PC-9 (cell line): ENCODE data around the gene TMEM120B. TPM values are rescaled to one million over a fixed set of nuclear protein-coding genes. Genes with fewer than 3 reads are reported as not detected.

Experiments used
- BruUV-seq: library from RNA; stranded (reverse); fragments of 400-500 nt; replicated peaks from 2 replicates; lab custom pipeline; 2021; lab: Mats Ljungman, UMichigan
- CTCF ChIA-PET: fragments of 300-600 bp; sonication (Branson Sonifier 250); formaldehyde crosslinking; loops from one replicate; lab custom pipeline; 2022; ENCODE audit warnings: antibody characterized with exemption; lab: Charles Lee
- POLR2A ChIA-PET: fragments of 300-600 bp; sonication (Branson Sonifier 250); formaldehyde crosslinking; loops from one replicate; lab custom pipeline; 2022; ENCODE audit warnings: antibody characterized with exemption; ENCODE audit not compliant: unreplicated experiment; lab: Charles Lee
- DNase-seq, 2 experiments: peaks; one replicate each; pipeline versions ENCODE4 v3.0.0 to v3.0.0-alpha.2; 2015 to 2022; ENCODE audit warnings: mixed read lengths in 1 of 2
- H2AFZ ChIP-seq: fragments of 200-600 bp; sonication (generic); 2 replicates; pipeline ENCODE4 v1.8.1; 2017; ENCODE audit warnings: antibody characterized with exemption
- H3F3A ChIP-seq: fragments of 200-600 bp; sonication (generic); 2 replicates; pipeline ENCODE4 v1.8.1; 2017; ENCODE audit warnings: antibody characterized with exemption, mild to moderate bottlenecking, low read depth; ENCODE audit not compliant: insufficient read depth
- H3K27ac ChIP-seq: fragments of 200-600 bp; sonication (generic); 2 replicates; pipeline ENCODE4 v1.6.1; 2016; ENCODE audit warnings: mixed run types
- H3K27me3 ChIP-seq: fragments of 200-600 bp; sonication (generic); 2 replicates; pipeline ENCODE4 v1.6.1; 2016; ENCODE audit warnings: low read depth, mixed run types; ENCODE audit not compliant: insufficient read depth
- H3K36me3 ChIP-seq: fragments of 200-600 bp; sonication (generic); 2 replicates; pipeline ENCODE4 v1.6.1; 2016; ENCODE audit warnings: low read depth, mixed run types
- H3K4me1 ChIP-seq: fragments of 200-600 bp; sonication (generic); replicated peaks from 2 replicates; pipeline ENCODE4 v1.6.1; 2016; ENCODE audit warnings: mixed run types; ENCODE audit not compliant: insufficient read depth
- H3K4me2 ChIP-seq: fragments of 200-600 bp; sonication (generic); 2 replicates; pipeline ENCODE4 v1.6.1; 2017; ENCODE audit warnings: mixed run types
- H3K4me3 ChIP-seq: fragments of 200-600 bp; sonication (generic); 2 replicates; pipeline ENCODE4 v1.6.1; 2016; ENCODE audit warnings: mixed run types
- H3K79me2 ChIP-seq: fragments of 200-600 bp; sonication (generic); 2 replicates; pipeline ENCODE4 v1.6.1; 2017; ENCODE audit warnings: low read depth, mixed run types
- H3K9me2 ChIP-seq: fragments of 200-600 bp; sonication (generic); 2 replicates; pipeline ENCODE4 v1.8.1; 2017; ENCODE audit warnings: mild to moderate bottlenecking; ENCODE audit not compliant: insufficient read depth
- H3K9me3 ChIP-seq: fragments of 200-600 bp; sonication (generic); 2 replicates; pipeline ENCODE4 v1.8.1; 2016; ENCODE audit warnings: low read depth; ENCODE audit not compliant: insufficient read depth
- H4K20me1 ChIP-seq: fragments of 200-600 bp; sonication (generic); 2 replicates; pipeline ENCODE4 v1.8.1; 2017; ENCODE audit not compliant: insufficient read depth
- CTCF ChIP-seq: fragments of 200-600 bp; sonication (generic); conservative IDR thresholded peaks from 2 replicates; pipeline ENCODE4 v1.6.1; 2017; ENCODE audit warnings: mixed run types, antibody characterized with exemption, mild to moderate bottlenecking, moderate library complexity
- EZH2 ChIP-seq: fragments of 200-600 bp; sonication (generic); IDR thresholded peaks from 2 replicates; pipeline ENCODE4 v1.8.0; 2017; ENCODE audit warnings: antibody characterized with exemption, low read depth
- intact Hi-C: fragments of 100-400 bp; cut with micrococcal nuclease; formaldehyde crosslinking; loops from one replicate; pipeline ENCODE4 v1.10.0; 2022; ENCODE audit not compliant: unreplicated experiment
- total RNA-seq: library from RNA; stranded (reverse); gene quantifications from 2 replicates; pipeline ENCODE4 v1.2.3, GENCODE V29; 2021

The TMEM120B gene
- total RNA-seq, 1 experiment from 2014 or later, result 12.4 TPM

GRCh38 chr12:121806546-121807423, 94.2 kb downstream of the TMEM120B start:
- Histone ChIP-seq H3K79me2 (peaks cover 58% of the 10 kb centered on the region), H3K9me3 (no peaks in the 10 kb centered on the region), H3K27me3 (no peaks in the 10 kb centered on the region), H3K4me3 (peak overlapping the region; percentile 78; the same call in 1 of the 2 replicates), H3K4me2 (peak overlapping the region; percentile 96), H3K36me3 (no peaks in the 10 kb centered on the region), H3K27ac (no peak overlapping the region), H2AFZ (no peak overlapping the region), H3K9me2 (no peaks in the 10 kb centered on the region), H4K20me1 (peaks cover 17% of the 10 kb centered on the region), H3K4me1 (peaks cover 27% of the 10 kb centered on the region), H3F3A (peaks cover 31% of the 10 kb centered on the region)
- no peak for DNase-seq
- ChIA-PET POLR2A (interaction anchor here (0.6 to 1.1 kb wide), 3 partner anchors 11 to 21 kb away, joined by 4 to 7 read pairs (median 4); no protein-coding TSS in a partner anchor), CTCF (interaction anchor here (0.7 to 1.7 kb wide), 3 partner anchors 11 to 77 kb away, joined by 5 to 8 read pairs (median 6); no protein-coding TSS in a partner anchor)
- BruUV-seq, result no TSS peak
- intact Hi-C loops, result no loop called here
- TF ChIP-seq CTCF (no peak), EZH2 (no peak)

GRCh38 chr12:121807642-121808347, 95.2 kb downstream of the TMEM120B start:
- no peaks in the 10 kb centered on the region for H3K36me3 ChIP-seq
- no peaks in the 10 kb centered on the region for H3K27me3 ChIP-seq
- no peaks in the 10 kb centered on the region for H3K9me2 ChIP-seq
- H3K9me3 ChIP-seq, result no peaks in the 10 kb centered on the region
- ChIA-PET CTCF (interaction anchor here (0.5 kb wide), 1 partner anchor 11 kb away, joined by 7 read pairs; no protein-coding TSS in a partner anchor), POLR2A (no interaction called here)
- H3K4me3 ChIP-seq, result no peak overlapping the region
- no TSS peak for BruUV-seq
- peaks cover 26% of the 10 kb centered on the region for H4K20me1 ChIP-seq
- no peak for TF ChIP-seq EZH2
- no peak for TF ChIP-seq CTCF
- H2AFZ ChIP-seq, result no peak overlapping the region
- H3K4me1 ChIP-seq, result peaks cover 27% of the 10 kb centered on the region
- DNase-seq, result no peak
- peaks cover 58% of the 10 kb centered on the region for H3K79me2 ChIP-seq
- intact Hi-C loops, result no loop called here
- no peak overlapping the region for H3K4me2 ChIP-seq
- no peak overlapping the region for H3K27ac ChIP-seq
- peaks cover 22% of the 10 kb centered on the region for H3F3A ChIP-seq

GRCh38 chr12:121808623-121809022, 96.1 kb downstream of the TMEM120B start:
- Histone ChIP-seq H3K27ac (no peak overlapping the region), H2AFZ (no peak overlapping the region), H3K4me1 (peaks cover 27% of the 10 kb centered on the region), H4K20me1 (peaks cover 34% of the 10 kb centered on the region), H3K4me2 (no peak overlapping the region), H3K4me3 (no peak overlapping the region), H3K9me3 (no peaks in the 10 kb centered on the region), H3K36me3 (no peaks in the 10 kb centered on the region), H3F3A (peaks cover 14% of the 10 kb centered on the region), H3K79me2 (peaks cover 66% of the 10 kb centered on the region), H3K9me2 (no peaks in the 10 kb centered on the region), H3K27me3 (no peaks in the 10 kb centered on the region)
- intact Hi-C loops, result no loop called here
- CTCF ChIA-PET, result no interaction called here
- POLR2A ChIA-PET, result interaction anchor here (0.7 kb wide), 1 partner anchor 231 kb away, joined by 4 read pairs; no protein-coding TSS in a partner anchor
- BruUV-seq, result no TSS peak
- DNase-seq, result no peak
- TF ChIP-seq CTCF, result no peak
- no peak for TF ChIP-seq EZH2
